Lower leg skin (tissue), 4 donors: Measurements from ENCODE around the gene SDK2. TPM values are rescaled to one million over a fixed set of nuclear protein-coding genes. Genes with fewer than 3 reads are reported as not detected.

Experiments used
- DNase-seq, 2 donors: peaks; one replicate each; pipeline ENCODE4 v3.0.0-alpha.2; 2019; ENCODE audit warnings: low spot score in 2 of 2
- H3K4me3 ChIP-seq: fragments of 200-600 bp; sonication (generic); 2 replicates; pipeline ENCODE4 v1.5.1; 2017; ENCODE audit warnings: mild to moderate bottlenecking, low read depth; ENCODE audit not compliant: poor library complexity, severe bottlenecking
- POLR2A ChIP-seq, 2 donors: fragments of 450-650 bp; IDR thresholded peaks; one replicate each; pipeline ENCODE4 v1.6.1; 2016 to 2017; ENCODE audit warnings: antibody characterized with exemption in 2 of 2, mild to moderate bottlenecking in 1 of 2, moderate library complexity in 1 of 2
- WGBS, 2 donors: methylation state at CpG; one replicate each; pipeline ENCODE4 v1.1.5; 2018; 5-methylcytosine and 5-hydroxymethylcytosine counted together
- intact Hi-C: fragments of 100-400 bp; cut with DNase I; formaldehyde crosslinking; loops from one replicate; pipeline ENCODE4 v1.15.0; 2023; ENCODE audit warnings: low total_unique reads
- total RNA-seq, 4 donors: library from RNA; depleted of rRNA; stranded (reverse); fragments of >200 nt; gene quantifications; one replicate each; pipeline ENCODE4 v1.1.0, GENCODE V29; 2016
- TF ChIP-seq, protein P1 (sequence below), 3 donors: fragments of 450-650 bp; IDR thresholded peaks; one replicate each; pipeline ENCODE4 v1.5.1; 2016; ENCODE audit warnings: antibody characterized with exemption in 3 of 3, mild to moderate bottlenecking in 3 of 3, moderate library complexity in 2 of 3

SDK2 gene
- total RNA-seq, 4 donors from 2014 or later, result 1.5 to 4.4 (median 1.6) TPM

DNA sequence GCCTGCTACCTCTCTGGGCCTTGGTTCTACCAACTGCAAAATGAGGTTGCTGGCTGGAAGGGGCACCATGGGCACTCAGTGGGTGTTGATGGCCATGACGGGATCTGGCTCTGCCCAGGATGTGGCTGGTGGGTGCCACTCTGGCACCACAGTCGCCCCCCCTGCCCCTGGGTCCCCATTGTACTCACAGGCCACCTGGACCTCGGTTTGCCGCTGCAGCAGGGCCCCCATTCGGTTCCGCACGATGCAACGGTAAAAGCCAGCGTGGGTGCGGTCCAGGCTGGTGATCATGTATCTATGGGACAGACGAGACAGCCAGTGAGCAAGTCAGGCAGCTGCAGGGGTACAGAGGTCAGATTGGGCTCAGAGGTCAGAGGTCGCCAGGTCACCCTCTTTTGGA, 172.3 kb downstream of the SDK2 start:
- 88 to 92% methylated on average over 12 of the region's 12 CpGs for WGBS, 2 donors
- no peak overlapping the region for H3K4me3 ChIP-seq
- DNase-seq, result no peak
- TF ChIP-seq POLR2A (IDR thresholded peaks at IDR 0.05), result no peak
- TF ChIP-seq, protein P1, sequence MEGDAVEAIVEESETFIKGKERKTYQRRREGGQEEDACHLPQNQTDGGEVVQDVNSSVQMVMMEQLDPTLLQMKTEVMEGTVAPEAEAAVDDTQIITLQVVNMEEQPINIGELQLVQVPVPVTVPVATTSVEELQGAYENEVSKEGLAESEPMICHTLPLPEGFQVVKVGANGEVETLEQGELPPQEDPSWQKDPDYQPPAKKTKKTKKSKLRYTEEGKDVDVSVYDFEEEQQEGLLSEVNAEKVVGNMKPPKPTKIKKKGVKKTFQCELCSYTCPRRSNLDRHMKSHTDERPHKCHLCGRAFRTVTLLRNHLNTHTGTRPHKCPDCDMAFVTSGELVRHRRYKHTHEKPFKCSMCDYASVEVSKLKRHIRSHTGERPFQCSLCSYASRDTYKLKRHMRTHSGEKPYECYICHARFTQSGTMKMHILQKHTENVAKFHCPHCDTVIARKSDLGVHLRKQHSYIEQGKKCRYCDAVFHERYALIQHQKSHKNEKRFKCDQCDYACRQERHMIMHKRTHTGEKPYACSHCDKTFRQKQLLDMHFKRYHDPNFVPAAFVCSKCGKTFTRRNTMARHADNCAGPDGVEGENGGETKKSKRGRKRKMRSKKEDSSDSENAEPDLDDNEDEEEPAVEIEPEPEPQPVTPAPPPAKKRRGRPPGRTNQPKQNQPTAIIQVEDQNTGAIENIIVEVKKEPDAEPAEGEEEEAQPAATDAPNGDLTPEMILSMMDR (IDR thresholded peaks at IDR 0.05), result no peak
- intact Hi-C loops, result no loop called here

DNA sequence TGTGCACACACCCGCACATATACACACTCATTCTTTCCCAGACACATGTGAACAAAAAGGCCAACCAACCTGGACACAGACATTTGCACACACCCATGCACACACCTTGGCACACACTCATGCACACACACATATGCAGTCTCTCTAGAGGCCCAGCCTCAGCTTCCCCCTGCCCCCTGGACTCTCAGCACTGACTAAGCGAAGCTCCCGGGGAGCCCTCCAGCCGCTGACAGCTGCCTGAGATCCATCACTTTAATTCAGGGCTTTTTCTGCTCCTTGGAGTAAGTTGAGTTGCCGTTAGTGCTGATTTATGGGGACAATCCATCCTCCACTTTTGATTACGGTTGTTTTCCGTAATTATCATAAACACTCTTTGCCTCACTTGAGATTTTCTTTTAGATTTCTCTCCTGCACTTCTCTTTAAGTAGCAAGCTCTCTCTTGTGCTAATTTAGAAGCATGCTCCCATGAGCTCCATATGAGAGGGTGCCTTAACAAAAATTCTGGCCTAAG, 173.9 kb downstream of the SDK2 start:
- 90 to 94% methylated on average over 7 of the region's 7 CpGs for WGBS, 2 donors
- intact Hi-C loops, result no loop called here
- H3K4me3 ChIP-seq, result no peak overlapping the region
- DNase-seq, result no peak
- TF ChIP-seq POLR2A (IDR thresholded peaks at IDR 0.05), result no peak

DNA sequence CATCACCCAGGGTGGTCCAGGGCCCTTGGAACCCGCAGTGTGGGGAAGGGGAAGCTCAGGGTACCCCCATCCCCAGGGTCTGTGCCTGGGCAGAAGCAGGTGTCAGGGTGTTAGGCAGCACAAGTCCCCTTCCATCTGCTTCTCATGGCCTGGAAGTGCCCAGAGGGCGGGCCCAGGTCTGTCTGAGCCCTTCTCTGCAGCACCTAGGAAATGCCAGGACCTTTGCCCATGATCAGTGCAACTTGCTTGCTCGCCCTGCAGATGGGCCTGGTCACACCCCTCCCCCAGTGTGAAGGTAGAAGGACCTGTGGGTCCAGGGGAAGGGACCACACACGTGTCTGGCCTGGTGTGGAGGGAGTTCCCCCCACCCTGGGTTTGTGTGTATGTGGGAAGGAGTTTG, 174.9 kb downstream of the SDK2 start:
- no peak for TF ChIP-seq POLR2A (IDR thresholded peaks at IDR 0.05)
- TF ChIP-seq, protein P1 (IDR thresholded peaks at IDR 0.05), result no peak
- no peak overlapping the region for H3K4me3 ChIP-seq
- WGBS, 2 donors, result 95 to 100% methylated on average over 3 of the region's 4 CpGs
- intact Hi-C loops, result no loop called here
- DNase-seq, result no peak

DNA sequence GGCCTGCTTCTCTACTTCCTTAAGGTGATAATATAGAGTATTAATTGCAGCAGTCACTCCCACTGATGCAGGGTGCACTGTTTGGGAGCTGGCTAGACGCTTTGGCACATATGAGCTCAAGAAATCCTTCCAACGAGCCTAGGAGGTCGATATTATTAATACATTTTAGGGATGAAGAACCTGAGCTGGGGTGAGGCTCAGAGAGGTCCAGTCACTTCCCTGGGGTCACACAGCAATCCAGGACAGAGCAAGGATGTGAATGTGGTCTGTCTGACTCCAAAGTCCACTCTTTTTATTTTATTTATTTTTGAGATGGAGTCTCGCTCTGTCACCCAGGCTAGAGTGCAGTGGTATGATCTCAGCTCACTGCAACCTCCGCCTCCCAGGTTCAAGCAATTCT, 176.0 kb downstream of the SDK2 start:
- TF ChIP-seq, protein P1 (IDR thresholded peaks at IDR 0.05), result no peak
- TF ChIP-seq POLR2A (IDR thresholded peaks at IDR 0.05), result no peak
- 83 to 84% methylated on average over 5 of the region's 5 CpGs for WGBS, 2 donors
- no peak for DNase-seq
- intact Hi-C loops, result no loop called here
- no peak overlapping the region for H3K4me3 ChIP-seq

DNA sequence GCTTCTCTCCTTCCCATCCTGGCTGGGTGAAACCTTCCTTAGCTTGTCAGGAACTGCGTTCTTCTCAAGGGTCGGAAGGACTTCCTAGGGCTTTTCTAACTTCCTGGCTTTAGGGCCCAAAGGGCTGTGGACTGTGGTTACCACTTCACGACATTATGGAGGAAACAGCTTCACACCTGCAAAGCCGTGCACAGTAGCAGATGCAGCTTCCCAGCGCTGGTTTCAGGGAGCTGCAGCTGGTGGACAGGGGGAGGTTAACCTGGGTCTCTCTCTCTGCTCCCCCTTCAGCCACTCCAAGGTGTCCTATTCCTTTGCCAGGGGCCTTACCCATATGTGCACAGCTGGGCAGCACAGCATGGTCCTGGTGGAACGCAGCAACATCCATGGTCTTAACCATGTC, 176.6 kb downstream of the SDK2 start:
- no peak overlapping the region for H3K4me3 ChIP-seq
- TF ChIP-seq POLR2A (IDR thresholded peaks at IDR 0.05), result no peak
- TF ChIP-seq, protein P1 (IDR thresholded peaks at IDR 0.05), result no peak
- intact Hi-C loops, result no loop called here

DNA sequence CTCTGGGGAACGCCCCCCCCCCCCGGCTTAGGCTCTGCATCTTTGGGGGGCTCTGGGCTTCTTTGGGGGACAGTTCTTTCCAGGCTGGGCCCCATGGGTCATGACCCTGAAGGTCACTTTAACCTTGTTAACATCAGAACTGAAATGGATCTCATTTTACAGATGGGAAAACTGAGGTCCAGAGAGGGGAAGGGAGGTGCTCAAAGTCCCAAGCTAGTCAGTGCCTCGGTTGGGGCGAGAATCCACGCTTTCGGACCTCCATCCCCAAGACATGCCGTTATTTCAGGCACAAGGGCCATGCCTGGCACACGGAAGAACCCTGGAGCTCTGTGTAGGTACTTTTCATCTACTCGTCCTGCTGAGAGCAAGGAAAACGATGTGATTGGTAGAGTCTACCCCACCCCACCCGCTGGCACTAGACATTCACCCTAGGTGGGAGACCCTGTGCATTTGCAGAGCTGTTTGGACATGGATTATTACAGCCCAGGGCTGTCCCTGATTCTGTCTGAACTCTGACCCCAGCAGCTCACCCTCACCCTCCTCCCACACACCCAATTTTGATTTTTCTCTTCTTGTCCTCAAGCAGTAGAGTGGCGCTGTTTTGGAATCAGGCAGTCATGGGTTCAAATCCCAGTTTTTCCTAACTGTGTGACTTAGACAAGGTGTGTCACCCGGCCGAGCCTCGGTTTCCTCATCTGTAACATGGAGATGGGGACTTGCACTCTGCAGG, 177.4 kb downstream of the SDK2 start:
- TF ChIP-seq POLR2A (IDR thresholded peaks at IDR 0.05), result no peak
- TF ChIP-seq, protein P1 (IDR thresholded peaks at IDR 0.05), result no peak
- H3K4me3 ChIP-seq, result no peak overlapping the region
- WGBS, 2 donors, result 85 to 92% methylated on average over 14 to 15 of the region's 15 CpGs
- no peak for DNase-seq
- intact Hi-C loops, result no loop called here

More for the DNA sequence above, 176.6 kb downstream of the SDK2 start:
- no peak for DNase-seq
- WGBS, 2 donors, result 73 to 87% methylated on average over 5 to 6 of the region's 6 CpGs
